SH-SY5Y (cell line): ENCODE measurements around the gene CPNE5.

ENCODE experiments used
- GATA2 ChIP-seq: IDR thresholded peaks from 2 replicates; pipeline ENCODE4 v1.6.1; 2011; ENCODE audit warnings: mild to moderate bottlenecking, low read depth, low read length
- GATA3 ChIP-seq: IDR thresholded peaks from 2 replicates; pipeline ENCODE4 v1.6.1; 2011; ENCODE audit warnings: low read depth, mild to moderate bottlenecking, low read length, moderate library complexity

DNA sequence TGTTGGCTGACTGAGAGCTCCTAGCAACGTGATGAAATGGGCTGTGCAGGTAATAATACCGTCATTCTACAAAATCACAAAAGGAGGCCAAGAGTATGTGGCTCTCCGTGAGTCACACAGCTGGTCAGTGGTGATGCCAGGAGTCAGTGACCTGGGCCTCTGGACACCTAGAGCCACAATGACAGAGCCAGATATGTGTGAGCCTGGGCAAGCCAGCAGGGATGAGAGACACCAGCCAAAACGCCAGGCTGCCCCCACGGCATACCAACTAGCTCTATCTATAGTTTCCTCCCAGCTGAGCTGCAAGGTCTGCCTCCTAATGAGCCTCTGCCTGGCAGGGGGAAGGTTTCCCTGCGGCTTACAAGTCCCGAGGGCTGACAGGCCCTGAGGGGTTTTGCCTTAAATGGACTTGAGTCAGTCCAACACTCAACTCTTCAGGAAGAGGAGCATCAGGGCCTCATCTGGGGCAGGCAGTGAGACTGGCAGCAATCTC is 70.0 kb downstream of the CPNE5 start:
- TF ChIP-seq GATA2 (no peak), GATA3 (no peak)
